IPS DF 6.9 (cell line): ENCODE measurements around the gene CFAP73.

Experiments
- DNase-seq: peaks from one replicate; pipeline ENCODE4 v3.0.0-alpha.2; 2013; ENCODE audit warnings: low read depth, low spot score
- H3K27ac ChIP-seq: one replicate; pipeline ENCODE4 v1.5.1; 2013; ENCODE audit warnings: low read length, control low read depth
- H3K27me3 ChIP-seq: 2 replicates; pipeline ENCODE4 v1.6.1; 2013; ENCODE audit warnings: mild to moderate bottlenecking, low read length; ENCODE audit not compliant: control insufficient read depth, insufficient read depth
- H3K36me3 ChIP-seq: 2 replicates; pipeline ENCODE4 v1.6.1; 2013; ENCODE audit warnings: low read length; ENCODE audit not compliant: control insufficient read depth, insufficient read depth
- H3K4me1 ChIP-seq: 2 replicates; pipeline ENCODE4 v1.6.1; 2013; ENCODE audit warnings: low read length; ENCODE audit not compliant: control insufficient read depth, insufficient read depth
- H3K4me3 ChIP-seq: 2 replicates; pipeline ENCODE4 v1.5.1; 2013; ENCODE audit warnings: mild to moderate bottlenecking, low read length
- H3K9me3 ChIP-seq: 2 replicates; pipeline ENCODE4 v1.6.1; 2013; ENCODE audit warnings: low read length, inconsistent platforms; ENCODE audit not compliant: control insufficient read depth, insufficient read depth
- WGBS: extraction: QIAGEN DNeasy Blood & Tissue Kit; methylation state at CpG from one replicate; pipeline ENCODE4 v1.1.7; 2013; ENCODE audit warnings: mixed read lengths, missing lambda C conversion rate; ENCODE audit not compliant: insufficient read length, insufficient coverage; 5-methylcytosine and 5-hydroxymethylcytosine counted together

CFAP73 gene

DNA sequence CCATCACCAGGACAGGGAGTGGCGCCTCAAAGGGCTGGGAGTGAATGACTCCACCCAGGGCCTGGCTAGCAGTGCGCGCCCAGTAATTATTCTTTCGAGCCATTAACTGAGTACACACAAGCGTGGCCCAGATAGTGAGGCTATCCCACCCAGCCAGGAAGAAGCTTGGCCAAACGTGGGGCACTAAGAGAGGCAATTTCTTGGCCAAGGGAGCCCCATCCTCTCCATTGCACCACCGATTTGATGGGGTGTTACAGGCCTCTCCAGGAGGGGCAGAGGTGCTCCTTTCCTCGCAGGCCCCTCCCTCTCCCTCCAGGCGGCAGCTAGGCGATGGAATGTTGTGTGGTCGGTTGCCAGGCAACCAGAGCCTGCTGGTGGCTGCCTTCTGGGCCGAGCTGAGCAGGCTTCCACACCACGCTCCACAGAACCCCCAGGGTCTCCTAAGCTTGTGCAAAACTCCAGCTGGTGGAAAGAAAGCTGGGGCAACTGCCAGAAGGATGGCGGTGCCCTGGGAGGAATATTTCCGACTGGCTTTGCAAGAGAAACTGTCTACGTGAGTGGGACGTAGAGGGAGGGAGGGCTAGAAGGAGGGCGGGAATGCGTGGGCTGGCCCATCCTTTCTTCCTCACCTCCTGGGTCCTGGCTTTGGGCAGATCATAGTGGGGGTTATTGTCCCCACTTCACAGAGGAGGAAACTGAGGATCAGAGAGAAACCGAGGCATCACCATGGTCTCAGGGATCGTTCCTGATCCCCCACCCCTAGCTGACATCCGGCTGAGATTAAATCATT lies at the start of gene CFAP73:
Gene CFAP73, plus strand, starts transcription at position 364 of the 790 bp plus-strand sequence. Its CDS starts 134 bp downstream, at position 498.
- no peak within 1 kb of the TSS; the same call in 1 of the 2 replicates for H3K4me3 ChIP-seq
- no peak for DNase-seq
- WGBS = no CpG with 5 or more reads among the region's 22 CpGs
- no peak within 1 kb of the TSS for H3K27ac ChIP-seq
- peaks cover 6% of the 10 kb centered on the region; the same call in 1 of the 2 replicates for H3K4me1 ChIP-seq
- H3K36me3 ChIP-seq = no peaks in the 10 kb centered on the region
- H3K9me3 ChIP-seq = no peaks in the 10 kb centered on the region
- peaks cover 3% of the 10 kb centered on the region; the same call in 1 of the 2 replicates for H3K27me3 ChIP-seq

GRCh38 chr12:113099764-113100163 lies 49.8 kb upstream of the CFAP73 start:
- no peaks in the 10 kb centered on the region for H3K4me1 ChIP-seq

GRCh38 chr12:113101751-113102150 lies 47.8 kb upstream of the CFAP73 start:
- Histone ChIP-seq H3K4me3 (no peak overlapping the region), H3K9me3 (no peaks in the 10 kb centered on the region), H3K27me3 (no peaks in the 10 kb centered on the region), H3K27ac (no peak overlapping the region), H3K4me1 (no peaks in the 10 kb centered on the region), H3K36me3 (no peaks in the 10 kb centered on the region)
- DNase-seq = no peak
- WGBS = no CpG with 5 or more reads among the region's 10 CpGs

More at GRCh38 chr12:113099764-113100163, 49.8 kb upstream of the CFAP73 start:
- WGBS = no CpG with 5 or more reads among the region's 12 CpGs
- Histone ChIP-seq H3K27me3 (no peaks in the 10 kb centered on the region), H3K9me3 (no peaks in the 10 kb centered on the region), H3K27ac (no peak overlapping the region), H3K4me3 (no peak overlapping the region), H3K36me3 (no peaks in the 10 kb centered on the region)
- DNase-seq = no peak

GRCh38 chr12:113102811-113103210 lies 46.7 kb upstream of the CFAP73 start:
- Histone ChIP-seq H3K9me3 (no peaks in the 10 kb centered on the region), H3K27ac (no peak overlapping the region), H3K27me3 (no peaks in the 10 kb centered on the region), H3K4me3 (no peak overlapping the region), H3K4me1 (no peaks in the 10 kb centered on the region), H3K36me3 (no peaks in the 10 kb centered on the region)
- no peak for DNase-seq
- no CpG with 5 or more reads among the region's 5 CpGs for WGBS

DNA sequence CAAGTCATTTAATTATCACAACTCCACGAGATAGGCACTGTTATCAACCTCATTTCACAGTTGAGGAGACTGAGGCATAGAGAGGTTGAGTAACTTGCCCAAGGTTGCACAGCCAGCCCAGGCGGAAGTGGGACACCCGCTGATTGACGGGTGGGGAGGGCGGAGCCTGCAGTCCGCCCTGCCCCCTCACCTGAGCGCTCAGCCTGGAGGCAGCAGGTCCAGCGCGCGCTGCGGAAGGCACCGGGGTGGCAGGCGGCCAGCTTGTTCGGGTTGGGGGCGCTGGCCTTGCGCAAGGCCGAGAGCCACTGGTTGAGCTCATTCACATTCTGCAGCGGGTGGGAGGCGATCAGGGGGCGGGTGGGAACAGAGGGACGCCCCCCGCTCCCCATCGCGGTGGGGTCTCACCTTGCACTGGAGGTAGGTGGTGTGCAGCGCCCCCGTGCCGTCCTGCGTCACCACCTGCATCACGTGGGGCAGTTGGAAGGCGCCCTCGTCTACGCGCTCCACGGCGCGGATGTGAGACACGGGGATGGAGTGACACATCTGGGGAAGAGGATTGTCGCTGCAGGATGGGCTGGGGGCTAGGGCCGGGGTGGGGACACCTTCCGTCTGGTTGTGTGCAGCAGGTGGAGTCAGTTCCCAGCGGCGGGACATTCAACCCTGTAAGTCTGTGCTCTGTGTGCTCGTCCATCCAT lies 45.6 kb upstream of the CFAP73 start:
- H3K4me3 ChIP-seq = peak overlapping the region; percentile 47; the same call in 1 of the 2 replicates
- DNase-seq = peak; percentile 91
- no peaks in the 10 kb centered on the region for H3K4me1 ChIP-seq
- no peaks in the 10 kb centered on the region for H3K36me3 ChIP-seq
- no peak overlapping the region for H3K27ac ChIP-seq
- WGBS = no CpG with 5 or more reads among the region's 43 CpGs
- no peaks in the 10 kb centered on the region for H3K9me3 ChIP-seq
- H3K27me3 ChIP-seq = no peaks in the 10 kb centered on the region

DNA sequence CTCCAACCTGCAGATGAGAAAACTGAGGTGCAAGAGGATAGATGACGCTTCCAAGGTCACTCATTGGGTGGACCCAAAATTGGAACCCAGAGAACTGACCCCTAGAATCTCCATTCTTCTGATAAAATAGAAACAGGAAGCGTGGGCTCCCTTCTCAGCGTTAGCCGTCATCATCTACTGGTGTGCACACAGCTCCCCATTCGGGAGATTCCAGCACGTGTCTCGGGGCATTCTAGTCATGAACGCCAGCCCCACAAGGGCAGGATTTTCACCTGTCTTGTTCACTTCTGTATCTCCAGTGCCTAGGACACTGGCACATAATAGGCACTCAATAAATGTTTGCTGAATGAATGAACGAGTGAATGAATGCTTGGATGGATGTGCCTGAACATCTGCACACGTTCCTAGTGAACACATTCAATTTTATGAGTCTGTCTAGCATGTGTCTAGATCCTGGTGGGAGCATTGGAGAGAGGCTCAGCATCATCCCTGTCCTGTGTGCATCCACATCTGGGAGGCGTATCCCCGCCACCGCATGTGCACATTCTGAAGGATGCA lies 44.5 kb upstream of the CFAP73 start:
- WGBS = no CpG with 5 or more reads among the region's 13 CpGs
- DNase-seq = no peak
- H3K36me3 ChIP-seq = no peaks in the 10 kb centered on the region
- no peak overlapping the region for H3K4me3 ChIP-seq
- H3K27me3 ChIP-seq = no peaks in the 10 kb centered on the region
- H3K27ac ChIP-seq = no peak overlapping the region
- H3K4me1 ChIP-seq = no peaks in the 10 kb centered on the region
- H3K9me3 ChIP-seq = no peaks in the 10 kb centered on the region

DNA sequence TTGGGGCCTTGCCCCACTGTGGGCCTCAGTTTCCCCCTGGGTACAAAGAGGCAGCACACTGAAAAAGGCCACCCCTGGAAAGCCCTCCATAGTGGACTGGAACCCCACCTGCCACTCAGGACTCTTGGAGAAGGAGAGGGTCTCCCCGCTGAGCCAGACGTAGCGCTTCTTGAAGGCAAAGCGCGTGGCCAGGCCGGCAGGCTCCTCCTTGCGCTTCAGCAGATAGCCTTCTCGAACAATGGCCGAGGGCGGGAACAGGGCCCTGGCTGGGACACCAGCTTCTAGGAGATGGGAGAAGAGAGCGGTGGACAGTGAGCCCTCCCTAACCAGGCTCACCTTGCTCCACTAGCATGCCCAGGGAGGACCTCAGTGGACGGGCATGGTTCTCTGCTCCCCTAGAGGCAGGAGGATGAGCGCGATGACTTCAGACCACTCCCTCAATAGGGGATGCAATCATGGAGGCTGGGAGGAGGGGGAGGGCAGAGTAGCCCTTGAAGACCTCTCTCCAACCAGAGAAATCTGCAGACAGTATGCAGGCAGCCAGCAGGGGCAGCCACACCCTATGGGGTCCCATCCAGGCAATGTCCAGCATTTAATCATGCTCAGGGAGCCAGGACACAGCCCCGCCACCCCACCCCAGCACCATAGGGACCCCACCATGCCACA lies 43.8 kb upstream of the CFAP73 start:
- no peaks in the 10 kb centered on the region for H3K36me3 ChIP-seq
- WGBS = no CpG with 5 or more reads among the region's 15 CpGs
- no peak for DNase-seq
- no peaks in the 10 kb centered on the region for H3K27me3 ChIP-seq
- H3K9me3 ChIP-seq = no peaks in the 10 kb centered on the region
- no peak overlapping the region for H3K27ac ChIP-seq
- H3K4me1 ChIP-seq = no peaks in the 10 kb centered on the region
- H3K4me3 ChIP-seq = no peak overlapping the region

DNA sequence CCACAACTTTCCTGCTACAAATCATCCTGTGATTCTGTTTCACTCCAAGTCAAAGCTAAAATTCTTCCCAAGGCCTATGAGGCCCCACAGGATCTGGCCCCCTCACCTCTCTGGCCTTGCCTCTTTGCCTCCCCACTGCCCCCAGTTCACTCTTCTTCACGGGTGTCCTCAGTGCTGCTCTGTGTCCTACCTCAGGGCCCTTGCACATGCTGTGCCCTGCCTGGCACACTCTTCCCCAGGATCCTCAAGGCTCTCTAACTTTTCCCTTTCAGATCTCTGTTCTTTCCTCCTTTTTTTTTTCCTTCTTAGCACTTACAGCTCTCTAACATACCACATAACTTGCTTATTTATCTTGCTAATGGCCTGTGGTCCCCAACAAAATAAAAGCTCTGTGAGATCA lies 43.2 kb upstream of the CFAP73 start:
- WGBS = no CpG with 5 or more reads among the region's 1 CpG
- no peak for DNase-seq
- H3K27me3 ChIP-seq = no peaks in the 10 kb centered on the region
- H3K4me3 ChIP-seq = no peak overlapping the region
- H3K9me3 ChIP-seq = no peaks in the 10 kb centered on the region
- H3K4me1 ChIP-seq = no peaks in the 10 kb centered on the region
- H3K27ac ChIP-seq = no peak overlapping the region
- no peaks in the 10 kb centered on the region for H3K36me3 ChIP-seq

DNA sequence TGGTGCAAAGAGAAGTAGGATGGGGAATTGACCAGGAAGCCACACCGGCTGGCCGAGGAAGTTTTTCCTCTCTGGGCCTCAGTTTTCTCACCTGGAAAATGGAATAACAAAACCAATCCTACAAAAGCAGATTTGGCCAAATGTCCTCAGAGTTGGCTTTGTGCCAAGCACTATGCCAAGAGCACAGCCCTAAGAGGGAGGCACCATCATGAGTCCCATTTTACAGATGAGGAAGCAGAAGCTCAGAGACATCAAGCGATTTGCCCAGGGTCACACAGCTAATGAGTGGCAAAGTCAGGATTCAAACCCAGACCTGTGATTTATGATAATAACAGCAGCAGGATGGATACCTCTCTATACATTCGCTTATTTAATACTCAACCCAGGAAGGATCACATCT lies 41.2 kb upstream of the CFAP73 start:
- WGBS = no CpG with 5 or more reads among the region's 4 CpGs
- Histone ChIP-seq H3K36me3 (no peaks in the 10 kb centered on the region), H3K27ac (no peak overlapping the region)

GRCh38 chr12:113109360-113109759 lies 40.2 kb upstream of the CFAP73 start:
- H3K27ac ChIP-seq = no peak overlapping the region
- no CpG with 5 or more reads among the region's 5 CpGs for WGBS
- no peak overlapping the region for H3K4me3 ChIP-seq
- no peaks in the 10 kb centered on the region for H3K4me1 ChIP-seq
- no peaks in the 10 kb centered on the region for H3K36me3 ChIP-seq
- H3K27me3 ChIP-seq = no peaks in the 10 kb centered on the region
- no peaks in the 10 kb centered on the region for H3K9me3 ChIP-seq
- no peak for DNase-seq

More for the DNA sequence above, 41.2 kb upstream of the CFAP73 start:
- H3K9me3 ChIP-seq = no peaks in the 10 kb centered on the region
- H3K27me3 ChIP-seq = no peaks in the 10 kb centered on the region
- no peak for DNase-seq
- no peaks in the 10 kb centered on the region for H3K4me1 ChIP-seq
- no peak overlapping the region for H3K4me3 ChIP-seq
